ENCODE results near the gene MTURN. TPM values are rescaled to one million over a fixed set of nuclear protein-coding genes. Genes with fewer than 3 reads are reported as not detected.

Gene MTURN
- total and polyA plus RNA-seq, 9 of the 15 experiments (the other 6 are each of a cell fraction or from before 2014, with no cell fraction given): 0.94 to 14.8 (median 6.4) TPM

DNA sequence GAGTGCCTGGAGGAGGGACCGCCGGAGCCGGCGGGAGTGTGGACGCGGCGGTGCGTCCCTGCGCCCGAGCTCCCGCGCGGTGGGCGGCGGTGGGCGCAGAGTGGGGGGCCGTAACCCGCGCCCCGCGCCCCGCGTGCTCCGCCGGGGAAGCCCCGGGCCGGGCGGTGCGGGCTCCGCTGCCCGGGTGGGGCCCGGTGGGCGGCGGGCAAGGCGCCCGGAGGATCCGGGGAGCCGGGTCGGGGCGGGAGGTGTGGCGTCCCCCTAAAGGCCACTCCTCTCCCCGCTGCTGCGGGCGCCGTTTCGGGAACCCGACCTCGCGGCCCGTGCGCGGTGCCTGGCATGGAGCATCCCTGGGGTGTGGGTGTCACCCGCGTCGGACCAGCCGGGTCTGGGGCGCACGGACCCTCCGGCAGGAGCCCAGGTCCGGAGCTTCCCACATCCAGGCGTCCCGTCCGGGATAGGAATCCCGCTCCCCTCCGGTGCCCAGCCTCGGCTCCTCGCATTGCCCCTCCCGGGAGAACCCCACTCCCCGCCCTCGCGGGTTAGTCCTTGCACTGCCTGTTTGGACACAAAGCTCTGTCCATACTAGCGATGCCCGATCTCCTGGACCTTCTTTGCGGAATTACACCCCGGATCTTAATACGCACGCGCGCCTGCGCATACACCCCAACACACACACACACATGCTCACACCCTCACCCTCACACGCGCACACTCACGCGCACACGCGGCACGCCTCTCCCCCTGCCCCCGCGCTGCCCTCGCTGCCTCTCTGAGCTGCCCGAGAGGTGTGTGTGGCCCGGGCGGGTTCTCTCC is 723 bp downstream of the MTURN start (continued):
- TF ChIP-seq, protein P1, sequence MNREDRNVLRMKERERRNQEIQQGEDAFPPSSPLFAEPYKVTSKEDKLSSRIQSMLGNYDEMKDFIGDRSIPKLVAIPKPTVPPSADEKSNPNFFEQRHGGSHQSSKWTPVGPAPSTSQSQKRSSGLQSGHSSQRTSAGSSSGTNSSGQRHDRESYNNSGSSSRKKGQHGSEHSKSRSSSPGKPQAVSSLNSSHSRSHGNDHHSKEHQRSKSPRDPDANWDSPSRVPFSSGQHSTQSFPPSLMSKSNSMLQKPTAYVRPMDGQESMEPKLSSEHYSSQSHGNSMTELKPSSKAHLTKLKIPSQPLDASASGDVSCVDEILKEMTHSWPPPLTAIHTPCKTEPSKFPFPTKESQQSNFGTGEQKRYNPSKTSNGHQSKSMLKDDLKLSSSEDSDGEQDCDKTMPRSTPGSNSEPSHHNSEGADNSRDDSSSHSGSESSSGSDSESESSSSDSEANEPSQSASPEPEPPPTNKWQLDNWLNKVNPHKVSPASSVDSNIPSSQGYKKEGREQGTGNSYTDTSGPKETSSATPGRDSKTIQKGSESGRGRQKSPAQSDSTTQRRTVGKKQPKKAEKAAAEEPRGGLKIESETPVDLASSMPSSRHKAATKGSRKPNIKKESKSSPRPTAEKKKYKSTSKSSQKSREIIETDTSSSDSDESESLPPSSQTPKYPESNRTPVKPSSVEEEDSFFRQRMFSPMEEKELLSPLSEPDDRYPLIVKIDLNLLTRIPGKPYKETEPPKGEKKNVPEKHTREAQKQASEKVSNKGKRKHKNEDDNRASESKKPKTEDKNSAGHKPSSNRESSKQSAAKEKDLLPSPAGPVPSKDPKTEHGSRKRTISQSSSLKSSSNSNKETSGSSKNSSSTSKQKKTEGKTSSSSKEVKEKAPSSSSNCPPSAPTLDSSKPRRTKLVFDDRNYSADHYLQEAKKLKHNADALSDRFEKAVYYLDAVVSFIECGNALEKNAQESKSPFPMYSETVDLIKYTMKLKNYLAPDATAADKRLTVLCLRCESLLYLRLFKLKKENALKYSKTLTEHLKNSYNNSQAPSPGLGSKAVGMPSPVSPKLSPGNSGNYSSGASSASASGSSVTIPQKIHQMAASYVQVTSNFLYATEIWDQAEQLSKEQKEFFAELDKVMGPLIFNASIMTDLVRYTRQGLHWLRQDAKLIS (CRISPR knock-in tag; IDR thresholded peaks at IDR 0.05): no peak
- TF ChIP-seq, protein P2, sequence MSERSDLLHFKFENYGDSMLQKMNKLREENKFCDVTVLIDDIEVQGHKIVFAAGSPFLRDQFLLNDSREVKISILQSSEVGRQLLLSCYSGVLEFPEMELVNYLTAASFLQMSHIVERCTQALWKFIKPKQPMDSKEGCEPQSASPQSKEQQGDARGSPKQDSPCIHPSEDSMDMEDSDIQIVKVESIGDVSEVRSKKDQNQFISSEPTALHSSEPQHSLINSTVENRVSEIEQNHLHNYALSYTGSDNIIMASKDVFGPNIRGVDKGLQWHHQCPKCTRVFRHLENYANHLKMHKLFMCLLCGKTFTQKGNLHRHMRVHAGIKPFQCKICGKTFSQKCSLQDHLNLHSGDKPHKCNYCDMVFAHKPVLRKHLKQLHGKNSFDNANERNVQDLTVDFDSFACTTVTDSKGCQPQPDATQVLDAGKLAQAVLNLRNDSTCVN (CRISPR knock-in tag; IDR thresholded peaks at IDR 0.05): no peak
- TF ChIP-seq NCOA1 (IDR thresholded peaks at IDR 0.05; ENCODE audit: low read depth) (no peak), POLR2G (IDR thresholded peaks at IDR 0.05; ENCODE audit: low read depth, low read length) (peak; percentile 59), FOXJ3 (CRISPR knock-in tag; IDR thresholded peaks at IDR 0.05) (no peak), ZFP36 (IDR thresholded peaks at IDR 0.05; ENCODE audit: low read depth, low read length, partially characterized antibody) (no peak), PCBP2 (IDR thresholded peaks at IDR 0.05; ENCODE audit: low read depth, low read length, poor library complexity, severe bottlenecking) (no peak)
- TF ChIP-seq, protein P3, sequence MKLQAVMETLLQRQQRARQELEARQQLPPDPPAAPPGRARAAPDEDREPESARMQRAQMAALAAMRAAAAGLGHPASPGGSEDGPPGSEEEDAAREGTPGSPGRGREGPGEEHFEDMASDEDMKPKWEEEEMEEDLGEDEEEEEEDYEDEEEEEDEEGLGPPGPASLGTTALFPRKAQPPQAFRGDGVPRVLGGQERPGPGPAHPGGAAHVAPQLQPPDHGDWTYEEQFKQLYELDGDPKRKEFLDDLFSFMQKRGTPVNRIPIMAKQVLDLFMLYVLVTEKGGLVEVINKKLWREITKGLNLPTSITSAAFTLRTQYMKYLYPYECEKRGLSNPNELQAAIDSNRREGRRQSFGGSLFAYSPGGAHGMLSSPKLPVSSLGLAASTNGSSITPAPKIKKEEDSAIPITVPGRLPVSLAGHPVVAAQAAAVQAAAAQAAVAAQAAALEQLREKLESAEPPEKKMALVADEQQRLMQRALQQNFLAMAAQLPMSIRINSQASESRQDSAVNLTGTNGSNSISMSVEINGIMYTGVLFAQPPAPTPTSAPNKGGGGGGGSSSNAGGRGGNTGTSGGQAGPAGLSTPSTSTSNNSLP (IDR thresholded peaks at IDR 0.05; ENCODE audit: borderline replicate concordance, low read depth, low read length): no peak
